Effector CD4-positive, alpha-beta T cell (primary cell): ENCODE data around the gene MBOAT1.
"Not testable (repeated sequence)": the region's sequence is repeated elsewhere in the genome, so short reads cannot be mapped to it uniquely, and the experiment has no call there.

Experiments used
- DNase-seq: peaks from one replicate; pipeline ENCODE4 v3.0.0-alpha.2; 2020

MBOAT1 gene

DNA sequence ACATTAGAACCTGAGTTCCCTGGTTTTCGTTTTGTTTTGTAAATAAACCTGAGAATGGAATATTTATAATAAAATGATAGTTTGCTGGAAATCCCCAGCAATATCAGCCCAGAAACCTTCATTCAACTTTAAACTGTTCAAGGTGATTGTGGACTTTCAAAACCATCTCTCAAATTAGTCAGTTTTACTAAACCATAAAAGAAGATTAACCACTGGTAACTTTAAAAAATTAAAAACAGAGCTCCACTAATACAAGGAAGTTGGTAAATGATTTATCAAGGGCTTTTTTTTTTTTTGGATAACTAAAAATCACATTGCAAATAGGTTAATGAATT lies 10.0 kb downstream of the MBOAT1 start:
- DNase-seq: no peak

DNA sequence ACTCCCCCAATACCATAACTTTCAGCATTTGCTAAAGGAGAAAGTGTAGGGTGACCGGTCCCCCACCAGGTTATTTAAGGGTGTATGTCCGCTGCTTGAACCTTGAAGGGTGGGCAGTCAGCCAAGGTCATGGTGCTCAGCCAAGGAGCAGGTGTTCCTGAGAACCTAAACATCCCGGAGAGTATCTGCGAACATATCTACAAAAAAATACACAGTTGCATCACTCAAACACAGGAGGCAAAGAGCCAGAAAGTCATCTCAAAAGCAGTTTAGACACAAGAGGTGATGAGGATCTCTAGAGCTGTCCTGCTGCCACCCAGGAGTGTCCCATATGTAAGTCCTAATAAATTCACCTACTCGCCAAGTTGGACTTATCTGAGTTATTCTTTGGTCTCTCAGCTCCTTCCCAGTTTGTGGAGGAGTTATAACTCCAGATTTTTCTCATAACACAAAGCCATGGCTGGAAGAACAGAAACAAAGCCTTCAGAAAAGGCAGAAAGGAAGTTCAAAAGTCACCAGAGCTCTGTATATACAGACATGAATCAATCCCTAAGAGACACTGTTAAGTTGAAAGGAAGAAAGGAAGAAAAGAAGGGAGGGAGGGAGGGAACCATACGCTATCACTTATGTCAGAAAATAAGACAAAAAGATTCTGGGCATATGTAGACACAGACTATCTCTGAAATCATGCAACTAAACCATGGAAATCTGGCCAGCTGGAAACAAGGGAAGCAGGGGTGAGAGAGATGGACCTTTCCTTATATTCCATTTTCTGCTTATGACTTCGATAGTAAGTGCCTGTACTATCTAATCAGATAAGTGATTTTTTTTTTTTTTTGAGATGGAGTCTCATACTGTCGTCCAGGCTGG lies 11.3 kb downstream of the MBOAT1 start:
- no peak for DNase-seq

DNA sequence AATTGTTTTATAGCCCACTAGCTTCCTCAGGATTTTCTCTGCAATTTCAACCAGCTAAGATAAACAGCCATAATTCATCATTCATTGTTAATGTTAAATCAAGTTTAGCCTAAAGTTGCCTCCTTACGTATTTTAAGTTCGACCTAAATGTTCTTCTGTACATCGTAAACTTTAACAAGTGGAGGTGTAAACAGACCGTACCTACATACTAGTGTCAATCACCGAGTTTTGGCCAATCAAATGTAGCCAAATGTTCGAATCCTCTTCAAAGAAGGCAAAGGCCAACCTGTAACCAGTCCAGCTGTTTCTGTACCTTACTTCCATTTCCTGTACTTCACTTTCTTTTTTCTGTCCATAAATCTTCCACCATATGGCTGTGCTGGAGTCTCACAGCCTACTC lies 13.5 kb downstream of the MBOAT1 start:
- no peak for DNase-seq

DNA sequence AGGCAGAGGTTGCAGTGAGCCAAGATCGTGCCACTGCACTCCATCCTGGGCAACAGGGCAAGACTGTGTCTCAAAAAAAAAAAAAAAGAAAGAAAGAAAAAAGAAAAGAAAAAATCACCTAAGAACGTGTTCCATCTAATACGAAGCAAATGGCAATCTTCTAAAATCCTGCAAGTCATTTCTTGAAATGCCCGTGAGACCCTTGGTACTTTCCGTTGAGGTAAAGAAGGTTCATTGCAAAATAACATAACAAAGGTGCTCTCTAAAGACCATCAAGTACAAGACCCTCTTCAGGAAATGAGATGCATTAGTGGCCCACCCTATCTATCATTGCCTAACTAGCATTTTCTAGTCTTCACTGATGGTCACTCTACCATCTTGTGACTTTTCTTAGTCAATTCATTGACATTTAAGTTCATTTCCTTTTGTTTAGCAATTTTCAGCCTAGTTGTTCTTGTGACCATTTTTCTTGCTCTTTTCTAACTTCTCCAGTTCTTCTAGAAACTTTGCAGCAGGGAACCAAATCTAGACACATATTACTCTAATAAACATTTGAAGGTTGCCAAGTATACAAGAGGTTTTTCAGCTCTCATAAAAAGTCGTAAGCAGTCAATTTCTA lies 14.0 kb downstream of the MBOAT1 start:
- no peak for DNase-seq

DNA sequence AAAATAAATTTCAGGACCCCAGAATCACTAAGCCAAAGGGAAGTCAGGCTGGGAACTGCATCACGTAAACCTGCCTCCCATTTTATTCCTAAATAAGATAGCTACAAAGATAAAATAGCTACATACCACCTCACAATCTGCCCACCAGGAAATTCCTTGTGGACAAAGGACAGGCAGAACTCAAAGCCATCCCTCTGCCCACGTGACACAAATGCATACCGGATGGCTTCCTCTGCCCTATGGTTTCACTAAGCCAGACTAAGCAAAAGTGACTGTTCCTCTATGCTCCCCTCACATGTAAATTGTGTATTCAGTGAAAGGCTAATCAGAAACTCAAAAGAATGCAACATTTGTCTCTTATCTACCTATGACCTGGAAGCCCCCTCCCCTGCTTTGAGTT lies 15.0 kb downstream of the MBOAT1 start:
- no peak for DNase-seq

DNA sequence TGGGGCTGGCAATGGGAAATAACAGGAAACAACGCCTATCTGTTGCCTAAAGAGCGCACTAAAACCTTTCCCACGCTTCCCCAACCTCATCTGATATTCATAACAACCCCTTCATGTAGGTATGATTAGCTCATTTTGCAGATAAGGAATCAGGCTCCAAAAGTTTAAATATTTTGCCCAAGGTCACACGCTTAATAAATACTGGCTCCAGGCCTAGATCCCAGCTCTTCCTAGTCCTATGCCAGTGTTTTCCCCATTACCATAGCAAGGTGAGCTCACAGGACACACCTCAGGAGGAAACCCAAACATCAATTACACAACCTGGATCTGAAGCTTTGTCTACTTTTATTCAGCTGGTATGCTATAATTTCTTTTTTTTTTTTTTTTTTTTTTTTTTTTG lies 19.6 kb downstream of the MBOAT1 start:
- no peak for DNase-seq

DNA sequence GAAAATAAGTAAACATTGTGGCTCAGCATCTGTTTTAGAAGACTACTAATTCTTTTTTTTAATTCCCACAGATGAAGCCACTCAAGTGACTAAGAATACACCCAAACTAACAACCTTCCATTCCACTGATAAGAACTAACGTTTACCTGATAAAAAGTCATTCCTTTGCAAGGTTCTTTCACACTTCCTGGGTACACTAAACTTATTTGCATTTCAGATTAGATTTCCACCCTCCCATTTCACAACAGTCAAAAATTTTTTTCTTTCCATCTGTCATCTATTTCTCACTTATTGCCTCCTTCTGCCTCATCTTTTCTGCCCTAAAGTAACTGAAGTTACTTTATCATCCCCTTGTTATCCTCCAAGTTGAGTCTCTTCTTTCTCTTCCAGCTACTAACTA lies 20.3 kb downstream of the MBOAT1 start:
- DNase-seq: no peak

DNA sequence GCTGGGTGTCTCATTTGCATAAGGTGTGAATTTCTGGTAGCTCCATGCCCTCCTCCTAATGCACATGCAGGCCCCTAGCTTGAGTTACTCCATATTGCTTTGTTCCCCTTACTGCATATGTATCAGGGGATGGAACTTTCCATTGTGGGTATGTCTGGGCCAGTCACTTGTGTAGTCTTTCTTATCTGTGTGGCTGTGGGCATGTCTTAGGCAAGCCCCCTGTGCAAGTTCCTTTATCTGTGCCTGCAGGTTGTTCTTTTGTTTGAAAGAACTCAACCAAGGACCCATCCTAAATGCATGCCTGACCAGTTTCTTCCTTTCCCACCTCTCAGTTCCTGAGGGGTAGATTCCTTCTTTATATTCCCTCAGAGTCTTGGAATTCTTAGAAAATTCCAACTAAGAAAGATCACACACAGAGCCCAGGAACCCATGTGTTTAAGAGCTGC lies 23.6 kb downstream of the MBOAT1 start:
- no peak for DNase-seq

DNA sequence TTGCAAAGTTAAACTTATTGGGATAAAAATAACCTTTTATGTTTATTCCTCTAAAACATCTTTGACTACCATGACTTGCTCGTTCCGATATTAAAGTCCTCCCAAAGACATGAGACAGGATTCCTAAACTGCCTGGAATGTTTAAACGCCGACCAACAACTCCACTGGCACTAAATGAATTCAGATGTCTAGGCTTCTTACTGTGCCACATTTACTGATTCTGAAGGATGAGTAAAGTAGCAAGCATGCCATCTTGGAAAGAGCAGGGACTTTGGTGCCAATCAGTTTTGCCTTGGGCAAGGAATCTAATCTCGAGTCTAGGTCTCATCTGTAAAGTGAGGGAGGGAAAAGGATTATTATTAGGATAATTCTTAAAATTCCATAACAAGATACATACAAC lies 25.3 kb downstream of the MBOAT1 start:
- no peak for DNase-seq

DNA sequence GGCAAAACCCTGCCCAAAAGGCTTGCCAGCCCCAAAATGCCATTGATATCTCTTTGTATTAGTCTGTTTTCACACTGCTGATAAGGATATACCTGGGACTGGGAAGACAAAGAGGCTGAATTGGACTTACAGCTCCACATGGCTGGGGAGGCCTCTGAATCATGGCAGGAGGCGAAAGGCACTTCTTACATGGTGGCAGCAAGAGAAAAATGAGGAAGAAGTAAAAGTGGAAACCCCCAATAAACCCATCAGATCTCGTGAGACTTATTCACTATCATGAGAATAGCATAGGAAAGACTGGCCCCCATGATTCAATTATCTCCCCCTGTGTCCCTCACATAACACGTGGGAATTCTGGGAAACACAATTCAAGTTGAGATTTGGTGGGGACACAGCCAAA lies 28.6 kb downstream of the MBOAT1 start:
- DNase-seq: no peak

DNA sequence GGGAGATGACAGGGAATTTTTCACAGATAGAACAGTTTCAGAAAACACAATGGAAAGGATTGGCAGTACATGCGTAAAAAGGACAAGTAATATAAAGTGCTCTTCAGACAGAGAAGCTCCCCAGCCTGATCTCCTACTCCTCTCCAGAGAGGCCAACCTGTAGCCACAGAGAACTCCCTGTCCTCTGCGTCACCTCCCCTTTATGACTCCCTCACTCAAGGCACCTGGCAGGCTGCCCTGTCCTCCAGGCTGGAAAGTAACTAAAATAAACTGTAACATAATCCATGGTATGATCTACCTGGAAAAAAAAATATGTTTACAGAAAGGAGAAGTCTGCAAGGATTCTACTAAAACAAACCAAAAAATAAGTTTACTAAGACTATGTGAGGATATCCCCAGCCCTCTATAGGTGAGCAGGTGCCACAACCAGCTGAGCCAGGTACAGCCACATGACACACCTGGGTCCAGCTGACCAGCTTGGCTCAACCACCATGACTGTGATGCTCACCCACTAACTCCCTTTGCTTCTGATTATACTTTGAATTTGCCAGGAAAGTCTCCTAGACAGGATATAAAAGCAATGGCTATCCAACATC lies 29.2 kb downstream of the MBOAT1 start:
- DNase-seq: no peak

DNA sequence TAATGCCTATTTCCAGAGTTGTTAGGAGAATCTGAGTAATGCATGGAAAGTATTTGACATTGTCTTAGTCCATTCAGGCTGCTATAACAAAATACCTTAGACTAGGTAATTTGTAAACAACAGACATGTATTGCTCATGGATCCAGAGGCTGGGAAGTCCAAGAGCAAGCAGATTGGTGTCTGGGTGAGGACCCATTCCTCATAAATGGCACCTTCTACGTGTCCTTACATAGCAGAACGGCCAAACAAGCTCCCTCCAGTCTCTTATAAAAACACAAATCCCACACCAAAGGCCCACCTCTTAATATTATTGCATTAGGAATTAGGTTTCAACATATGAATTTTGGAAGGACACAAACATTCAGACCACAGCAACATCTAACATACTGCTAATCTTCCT lies 30.2 kb downstream of the MBOAT1 start:
- DNase-seq: no peak

DNA sequence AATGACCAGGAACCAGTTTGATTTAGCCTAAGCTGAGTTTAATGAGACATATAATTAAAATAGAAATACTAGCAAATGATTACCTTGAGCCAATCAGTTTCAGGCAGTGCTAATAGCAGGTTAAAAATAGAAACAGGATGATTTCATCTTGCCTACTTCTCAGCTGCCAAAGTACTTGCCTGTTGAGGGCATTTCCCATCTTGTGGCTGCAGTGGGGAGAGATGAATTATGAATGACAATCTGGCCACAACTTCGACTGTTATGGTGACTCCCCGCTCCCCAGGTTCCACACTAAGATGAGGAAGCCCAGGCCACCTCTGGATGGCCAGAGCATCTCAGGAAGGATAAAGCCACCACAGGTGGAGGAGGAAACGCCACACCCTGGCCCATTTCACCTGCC lies 31.3 kb downstream of the MBOAT1 start:
- DNase-seq: no peak

DNA sequence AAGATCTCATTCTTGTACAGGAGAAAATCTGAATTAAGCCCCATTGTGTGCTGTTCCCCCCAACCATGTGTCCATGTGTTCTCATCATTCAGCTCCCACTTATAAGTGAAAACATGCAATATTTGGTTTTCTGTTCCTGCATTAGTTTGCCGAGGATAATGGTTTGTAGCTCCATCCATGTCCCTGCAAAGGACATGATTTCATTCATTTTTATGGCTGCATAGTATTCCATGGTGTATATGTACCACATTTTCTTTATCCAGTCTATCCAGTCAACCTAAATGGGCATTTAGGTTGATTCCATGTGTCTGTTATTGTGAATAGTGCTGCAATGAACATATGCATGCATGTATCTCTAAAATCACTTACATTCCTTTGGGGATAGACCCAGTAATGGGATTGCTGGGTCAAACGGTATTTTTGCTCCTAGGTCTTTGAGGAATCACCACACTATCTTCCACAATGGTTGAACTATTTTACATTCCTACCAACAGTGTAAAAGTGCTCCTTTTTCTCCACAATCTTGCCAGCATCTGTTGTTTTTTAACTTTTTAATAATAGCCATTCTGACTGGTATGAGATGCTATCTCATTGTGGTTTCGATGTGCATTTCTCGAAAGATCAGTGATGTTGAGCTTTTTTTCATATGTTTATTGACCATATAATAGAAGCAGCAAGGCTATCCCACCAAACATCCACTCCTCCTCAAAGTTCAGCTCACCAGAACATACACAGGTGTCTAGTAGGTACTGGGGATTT lies 32.8 kb downstream of the MBOAT1 start:
- not testable (repeated sequence) for DNase-seq

DNA sequence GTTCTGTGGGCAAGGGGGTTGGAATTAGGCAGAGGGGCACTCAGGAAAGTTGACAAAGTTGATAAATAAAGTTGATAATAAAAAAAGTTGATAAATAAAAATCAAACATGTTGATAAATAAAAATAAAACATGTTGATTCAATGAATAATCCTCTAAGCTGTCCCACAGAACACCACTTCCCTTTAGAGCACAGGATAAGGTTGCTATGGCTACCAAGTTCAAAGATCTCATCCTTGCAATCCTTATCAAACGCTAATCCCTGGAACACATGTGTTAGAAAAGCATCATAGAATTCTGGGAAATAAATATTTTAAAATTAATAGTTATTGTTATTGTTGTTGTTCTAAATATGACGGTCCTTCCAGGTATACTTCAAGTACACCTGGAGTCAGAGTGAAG lies 33.9 kb downstream of the MBOAT1 start:
- DNase-seq: no peak

DNA sequence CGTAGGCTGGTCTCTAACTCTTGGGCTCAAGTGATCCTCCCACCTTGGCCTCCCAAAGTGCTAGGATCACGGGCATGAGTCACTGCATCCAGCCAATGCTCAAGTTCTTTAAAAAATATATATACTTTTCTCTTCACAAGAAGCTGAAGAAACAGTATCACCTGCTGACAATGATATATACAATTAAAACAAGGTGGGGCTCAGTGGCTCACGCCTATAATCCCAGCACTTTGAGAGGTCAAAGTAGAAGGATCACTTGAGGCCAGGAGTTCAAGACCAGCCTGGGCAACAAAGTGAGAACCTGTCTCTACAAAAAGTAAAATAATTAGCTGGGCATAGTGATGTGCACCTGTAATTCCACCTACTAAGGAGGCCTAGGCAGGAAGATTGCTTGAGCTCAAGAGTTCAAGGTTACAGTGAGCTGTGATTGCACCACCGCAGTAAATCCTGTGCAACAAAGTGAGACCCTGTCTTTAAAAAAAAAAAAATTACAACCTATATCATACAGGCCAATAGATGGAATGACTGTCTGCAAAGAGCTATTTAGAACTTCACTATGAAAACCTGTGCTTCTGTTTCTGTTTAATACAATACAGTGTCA lies 36.4 kb downstream of the MBOAT1 start:
- no peak for DNase-seq

DNA sequence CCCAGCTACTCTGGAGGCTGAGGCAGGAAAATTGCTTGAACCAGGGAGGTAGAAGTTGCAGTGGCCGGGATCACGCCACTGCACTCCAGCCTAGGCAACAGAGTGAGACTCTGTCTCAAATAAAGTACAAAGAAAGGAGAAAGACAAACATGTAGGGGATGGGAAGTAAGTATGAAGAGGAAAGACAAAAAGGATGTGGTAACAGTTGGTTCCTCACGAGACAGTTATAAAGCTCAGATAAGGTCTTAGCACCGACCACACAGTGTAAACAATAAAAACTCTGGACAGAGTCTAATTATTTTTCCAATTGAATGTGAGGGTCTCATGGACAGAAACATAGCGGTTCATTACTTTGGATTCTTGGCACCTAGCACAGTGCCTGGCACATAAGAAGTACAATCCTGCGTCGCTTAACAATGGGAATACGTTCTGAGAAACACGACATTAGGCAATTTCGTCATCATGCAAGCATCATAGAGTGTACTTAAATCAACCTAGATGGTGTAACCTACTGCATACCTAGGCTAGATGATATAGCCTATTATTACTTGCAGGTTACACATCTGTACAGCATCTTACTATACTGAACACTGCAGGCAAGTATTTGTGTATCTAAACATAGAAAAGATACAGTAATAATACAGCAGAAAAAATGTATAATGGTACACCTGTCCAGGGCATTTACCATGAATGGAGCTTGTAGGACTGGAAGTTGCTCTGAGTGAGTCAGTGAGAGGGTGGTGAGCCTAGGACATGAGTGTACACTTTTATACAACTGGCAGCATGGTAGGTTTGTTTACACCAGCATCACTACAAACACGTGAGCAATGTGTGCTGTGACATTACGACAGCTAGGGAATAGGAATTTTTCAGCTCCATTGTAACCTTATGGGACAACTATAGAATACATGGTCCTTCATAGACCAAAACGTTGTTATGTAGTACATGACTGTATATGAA lies 38.2 kb downstream of the MBOAT1 start:
- DNase-seq: no peak

DNA sequence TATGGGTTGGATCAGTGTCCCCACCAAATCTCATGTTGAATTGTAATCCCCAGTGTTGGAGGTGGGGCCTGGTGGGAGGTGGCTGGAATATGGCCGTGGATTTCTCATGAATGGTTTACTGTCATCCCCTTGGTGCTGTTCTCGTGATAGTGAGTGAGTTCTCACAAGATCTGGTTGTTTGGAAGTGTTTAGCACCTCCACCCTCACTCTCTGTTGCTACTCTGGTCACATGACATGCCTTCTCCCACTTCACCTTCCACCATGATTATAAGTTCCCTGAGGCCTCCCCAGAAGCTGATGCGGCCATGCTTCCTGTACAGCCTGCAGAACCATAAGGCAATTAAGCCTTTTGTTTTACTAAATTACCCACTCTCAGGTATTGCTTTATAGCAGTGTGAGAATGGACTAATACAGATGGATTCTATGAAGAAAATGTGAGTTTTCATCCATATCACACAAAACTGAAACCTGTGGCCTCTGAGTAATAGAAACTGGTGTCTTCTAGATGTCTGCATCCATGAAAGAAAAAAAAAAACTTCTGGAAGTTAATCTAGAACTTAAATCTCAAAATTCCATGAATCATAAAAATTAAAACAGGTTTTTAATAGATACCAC lies 39.3 kb downstream of the MBOAT1 start:
- DNase-seq: no peak

DNA sequence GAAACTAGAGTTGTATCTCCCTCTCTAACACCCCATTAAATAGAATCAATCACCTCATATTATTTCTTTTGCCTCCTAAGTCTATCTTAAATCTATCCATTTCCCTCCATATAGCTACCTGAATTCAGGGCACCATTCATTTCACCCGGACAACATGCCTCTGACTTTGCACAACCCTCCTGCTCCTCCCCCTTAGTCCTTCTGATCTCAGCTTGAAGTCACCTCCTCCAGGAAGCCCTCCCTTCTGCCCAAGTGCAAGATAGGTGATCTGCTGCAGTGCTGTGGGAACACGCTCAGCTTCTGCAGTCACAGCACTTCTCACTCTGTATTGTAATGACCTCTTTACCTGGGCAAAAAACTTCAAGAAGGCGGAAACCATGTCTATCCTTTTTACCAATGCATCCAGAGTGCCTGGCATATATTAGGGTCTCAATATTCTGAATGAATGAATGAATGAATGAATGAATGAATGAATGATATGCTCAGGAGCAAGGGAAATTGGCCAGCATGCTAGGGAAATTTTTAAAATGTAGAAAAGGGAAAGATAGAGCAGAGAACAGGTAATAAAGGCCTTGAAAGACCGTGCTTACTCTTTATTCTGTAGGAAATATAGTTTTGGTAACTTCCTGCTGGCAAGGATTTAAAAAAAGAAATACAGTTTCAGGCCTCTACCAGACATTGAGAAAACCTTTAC lies 41.7 kb downstream of the MBOAT1 start:
- DNase-seq: no peak

DNA sequence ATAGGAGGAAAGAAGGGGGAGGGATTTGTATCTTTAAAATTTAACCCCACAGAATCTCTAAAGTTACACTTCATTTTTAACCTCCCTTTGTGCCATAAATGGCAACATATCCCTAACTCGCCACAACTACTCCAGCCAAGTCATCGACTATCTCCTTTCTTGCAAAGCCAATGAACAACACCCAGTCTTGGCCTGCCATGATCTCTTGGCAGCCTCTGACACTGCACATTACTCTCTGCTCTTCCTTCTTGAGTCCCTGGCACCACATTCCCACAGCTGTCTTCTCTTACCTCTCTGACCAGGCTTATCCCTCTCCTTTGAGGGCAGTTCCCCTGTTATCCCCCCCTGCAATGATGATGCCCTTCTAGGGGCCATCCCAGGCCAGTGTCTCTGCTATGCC lies 42.5 kb downstream of the MBOAT1 start:
- DNase-seq: no peak

DNA sequence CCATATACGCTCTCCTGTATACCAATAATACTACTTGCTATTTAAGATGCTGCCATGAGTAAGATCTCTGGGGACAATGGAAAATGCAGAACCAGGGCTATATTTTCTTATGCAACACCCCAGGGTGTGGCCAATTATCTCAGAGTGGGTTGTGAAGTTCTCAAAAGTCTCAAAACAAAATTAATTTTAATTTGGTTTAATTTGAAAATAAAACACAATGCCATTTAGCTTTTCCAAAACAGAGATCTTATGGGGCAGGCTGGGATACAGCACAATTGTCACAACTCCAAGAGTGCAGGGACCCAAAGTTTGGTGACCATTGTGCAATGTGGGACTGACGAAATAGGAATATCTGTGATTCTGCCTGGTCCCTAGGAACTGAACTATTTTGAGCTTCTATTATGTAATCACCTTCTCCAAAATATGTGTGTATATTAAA lies 43.1 kb downstream of the MBOAT1 start:
- DNase-seq: no peak
